Measurements from ENCODE around the gene IL21.
"Not testable (repeated sequence)": the region's sequence is repeated elsewhere in the genome, so short reads cannot be mapped to it uniquely, and the experiment has no call there.

IL21 gene

GRCh38 chr4:122621016-122621507 lies at the start of gene IL21:
Gene IL21 (minus strand): TSS chr4:122621066. CDS start chr4:122621011, 55 bp downstream.
- DNase-seq: no peak

GRCh38 chr4:122669911-122670738 lies 49.3 kb upstream of the IL21 start:
- DNase-seq: no peak

GRCh38 chr4:122668241-122668640 lies 47.4 kb upstream of the IL21 start:
- no peak for DNase-seq

- DNase-seq: no peak
These were observed 45.8 kb upstream of the IL21 start for GRCh38 chr4:122666527-122667245.

- DNase-seq: no peak
These were observed 44.5 kb upstream of the IL21 start for GRCh38 chr4:122665161-122665929.

GRCh38 chr4:122663814-122664610 lies 43.1 kb upstream of the IL21 start:
- DNase-seq: no peak

DNA sequence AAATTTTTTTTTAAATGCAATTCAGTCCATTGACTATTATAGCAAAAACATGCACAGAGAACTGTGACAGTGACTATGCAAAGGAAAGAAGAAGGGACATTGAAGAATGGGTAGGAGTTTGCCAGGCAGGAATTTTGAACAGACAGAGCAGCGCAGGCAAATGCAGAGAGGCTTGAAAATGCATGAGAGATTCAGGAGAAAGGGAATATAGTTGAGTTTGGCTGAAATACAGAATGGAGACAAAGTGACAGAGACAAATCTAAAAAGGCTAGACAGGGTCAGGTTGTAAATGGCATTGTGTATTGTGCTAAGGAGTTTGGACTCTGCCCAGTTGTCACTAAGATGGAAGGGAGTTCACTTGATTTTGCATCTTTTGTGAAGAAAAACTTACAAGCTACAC lies 42.4 kb upstream of the IL21 start:
- DNase-seq: no peak

- DNase-seq: no peak
These were observed 41.8 kb upstream of the IL21 start for GRCh38 chr4:122662701-122663100.

DNA sequence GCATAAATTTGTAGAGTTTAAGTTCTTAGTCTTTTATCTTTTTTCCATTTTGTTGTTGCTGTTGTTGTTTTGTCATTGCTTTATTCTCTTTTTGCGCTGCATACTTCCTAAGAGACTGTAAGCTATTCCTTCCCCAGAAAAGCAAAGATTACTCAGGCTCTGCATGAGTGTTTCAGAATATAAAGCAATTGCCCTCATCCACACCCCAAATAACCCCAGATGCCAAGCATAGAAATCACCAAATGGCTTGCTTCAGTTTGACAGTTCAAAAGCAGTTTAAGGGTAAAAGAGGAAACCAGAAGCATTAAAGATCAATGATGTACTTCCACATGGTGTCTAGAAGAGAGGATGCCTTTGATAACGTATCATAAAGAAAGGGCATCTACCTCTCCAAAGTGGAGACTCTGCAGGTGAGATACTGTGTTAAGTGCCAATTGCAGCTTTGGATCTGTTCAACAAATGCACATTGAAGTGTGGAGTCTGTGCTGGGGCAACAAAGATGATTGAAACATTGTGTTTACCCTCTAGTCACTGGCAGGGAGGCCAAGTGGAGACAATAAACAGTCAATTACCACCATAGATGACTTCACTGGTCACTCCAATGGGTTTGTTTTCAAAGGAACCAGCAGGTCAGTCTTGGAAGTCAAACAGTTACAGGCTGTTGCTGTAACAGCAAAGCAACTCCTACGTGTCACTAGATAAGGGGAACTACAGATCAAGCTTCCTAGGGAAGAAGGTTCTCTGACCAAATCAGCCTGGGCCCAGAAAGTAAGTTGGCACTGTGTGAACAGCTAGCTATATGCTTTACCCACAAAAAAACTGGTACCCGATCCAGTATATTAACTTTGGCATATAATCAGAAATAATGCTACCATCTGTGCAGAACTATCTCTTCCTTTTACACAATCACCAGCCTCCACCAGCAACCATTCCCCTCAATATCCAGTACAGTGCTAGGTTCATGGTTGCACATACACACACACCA lies 40.6 kb upstream of the IL21 start:
- no peak for DNase-seq

GRCh38 chr4:122658818-122659295 lies 38.0 kb upstream of the IL21 start:
- no peak for DNase-seq

DNA sequence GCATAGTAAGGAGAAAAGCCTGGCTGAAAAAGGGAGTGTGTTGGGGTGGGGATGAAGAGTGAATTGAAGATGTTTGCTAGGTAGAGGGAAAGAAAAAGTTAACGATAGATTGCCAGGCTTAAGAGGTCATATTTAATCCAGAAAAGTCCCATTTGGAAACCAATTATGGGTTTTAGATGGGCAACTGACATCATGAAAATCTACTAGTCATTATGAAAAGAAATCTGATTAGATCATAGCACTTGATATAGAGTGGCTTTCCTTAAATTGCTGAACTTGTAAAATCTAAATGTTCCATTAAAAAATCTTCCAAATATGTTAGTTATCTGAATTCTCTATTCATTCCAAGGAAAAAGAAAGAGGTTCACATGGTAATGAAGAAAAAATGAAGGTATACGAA lies 37.5 kb upstream of the IL21 start:
- DNase-seq: no peak

- no peak for DNase-seq
These were observed 36.7 kb upstream of the IL21 start for GRCh38 chr4:122657553-122657952.

DNA sequence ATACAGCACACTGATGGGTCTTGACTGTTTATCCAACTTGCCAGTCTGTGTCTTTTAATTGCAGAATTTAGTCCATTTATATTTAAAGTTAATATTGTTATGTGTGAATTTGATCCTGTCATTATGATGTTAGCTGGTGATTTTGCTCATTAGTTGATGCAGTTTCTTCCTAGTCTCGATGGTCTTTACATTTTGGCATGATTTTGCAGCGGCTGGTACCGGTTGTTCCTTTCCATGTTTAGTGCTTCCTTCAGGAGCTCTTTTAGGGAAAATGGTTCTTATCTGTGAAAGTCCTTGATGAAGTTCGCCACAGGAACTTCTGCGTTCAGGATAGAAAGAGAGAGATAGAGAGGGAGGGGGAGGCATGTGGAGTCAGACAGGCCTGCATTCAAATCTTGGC lies 35.7 kb upstream of the IL21 start:
- not testable (repeated sequence) for DNase-seq

DNA sequence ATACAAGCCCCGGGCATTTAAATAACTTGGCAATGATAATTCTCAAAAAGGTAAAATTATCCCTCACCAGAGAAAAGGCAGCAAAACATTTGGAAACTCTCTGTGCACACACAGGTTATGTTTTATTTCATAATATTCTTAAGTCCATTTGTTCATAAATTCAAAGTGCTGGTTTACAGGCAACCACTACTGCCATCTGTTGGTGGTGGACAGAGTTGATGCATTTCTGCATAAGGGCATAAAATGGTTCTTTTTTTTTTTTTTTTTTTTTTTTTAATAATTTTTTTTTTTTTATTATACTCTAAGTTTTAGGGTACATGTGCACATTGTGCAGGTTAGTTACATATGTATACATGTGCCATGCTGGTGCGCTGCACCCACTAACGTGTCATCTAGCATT lies 31.5 kb upstream of the IL21 start:
- peak; percentile 3 for DNase-seq

DNA sequence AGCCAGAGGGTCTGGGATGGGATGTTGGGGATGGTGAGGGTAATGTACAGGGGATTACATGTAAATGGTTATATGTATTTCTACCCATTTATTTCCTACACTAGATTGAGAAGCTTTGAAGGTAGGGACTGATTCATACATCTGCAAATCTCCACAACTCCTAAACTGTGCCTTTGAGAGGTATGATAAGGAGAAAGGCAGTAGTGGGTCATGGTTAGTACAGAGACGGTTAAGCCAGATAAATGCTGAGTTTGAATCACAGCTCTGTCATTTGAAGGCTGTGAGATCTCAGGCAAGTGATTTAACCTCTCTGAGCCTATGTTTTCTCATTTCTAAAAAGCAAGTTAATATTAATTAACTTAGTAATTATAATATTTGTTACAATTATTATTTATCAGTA lies 29.3 kb upstream of the IL21 start:
- no peak for DNase-seq

DNA sequence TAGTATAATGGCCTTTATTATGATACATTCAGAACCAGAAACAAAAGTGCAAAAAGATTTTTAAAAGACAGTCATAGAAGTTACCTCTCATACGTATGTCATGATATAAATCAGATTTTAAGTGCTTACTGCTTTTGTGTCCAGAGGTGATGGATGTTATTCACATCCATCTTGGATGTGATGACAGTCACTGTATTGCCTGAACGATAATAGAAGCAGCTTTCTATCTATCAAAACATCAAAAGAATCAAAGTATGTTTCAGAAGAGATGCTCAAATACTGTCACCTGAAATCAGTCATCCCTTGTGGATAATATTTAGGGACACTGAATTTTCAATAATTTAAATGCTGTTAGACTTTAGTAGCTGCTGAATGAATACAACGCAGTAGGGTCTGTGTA lies 26.8 kb upstream of the IL21 start:
- no peak for DNase-seq

DNA sequence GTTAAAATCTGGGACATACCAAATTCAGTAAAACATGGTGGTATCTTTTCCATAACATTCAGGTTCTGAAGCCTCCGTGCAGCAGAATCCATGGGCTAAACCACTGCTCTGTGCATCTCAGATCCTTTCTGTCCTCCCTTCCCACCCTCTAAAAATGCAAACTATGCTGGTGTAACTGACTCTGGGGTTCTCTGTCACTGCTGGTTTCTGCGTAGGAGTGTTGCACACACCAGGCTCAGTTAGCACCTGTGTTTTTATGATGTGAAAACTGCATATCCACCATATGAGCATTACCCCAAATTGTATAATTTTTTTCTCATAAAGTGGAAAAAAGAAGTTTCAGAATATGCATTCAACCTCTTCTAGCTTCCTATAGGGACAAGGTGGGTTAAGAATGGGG lies 22.4 kb upstream of the IL21 start:
- no peak for DNase-seq

- peak; percentile 3 for DNase-seq
These were observed 18.3 kb upstream of the IL21 start for GRCh38 chr4:122639181-122639580.

DNA sequence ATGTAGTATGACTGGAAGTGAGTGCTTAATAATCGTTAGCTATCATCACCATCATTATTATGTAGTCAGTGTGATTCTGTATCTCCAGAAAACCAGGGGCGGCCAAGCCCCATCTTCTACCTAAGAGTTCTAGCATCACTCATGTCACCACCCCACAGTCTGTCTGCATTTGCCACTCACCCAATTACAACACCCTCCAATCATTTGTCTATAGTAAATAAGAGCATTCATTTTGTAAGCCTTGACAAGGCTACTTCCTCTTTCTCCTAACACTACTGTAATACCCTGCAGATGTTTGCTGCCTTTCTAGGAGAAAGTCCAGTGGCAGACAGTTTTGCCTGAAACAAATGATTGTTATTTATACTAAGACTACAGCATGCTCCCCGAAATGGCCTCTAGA lies 15.8 kb upstream of the IL21 start:
- DNase-seq: no peak

GRCh38 chr4:122635205-122635604 lies 14.3 kb upstream of the IL21 start:
- peak; percentile 30 for DNase-seq

- DNase-seq: no peak
These were observed 12.3 kb upstream of the IL21 start for GRCh38 chr4:122633211-122633610.
